Naive B cell (primary cell): Measurements from ENCODE around the gene TSNAXIP1. TPM values are rescaled to one million over a fixed set of nuclear protein-coding genes. Genes with fewer than 3 reads are reported as not detected.
"Not testable (repeated sequence)": the region's sequence is repeated elsewhere in the genome, so short reads cannot be mapped to it uniquely, and the experiment has no call there.

Experiments
- ATAC-seq, 2 donors: fragments of 150-1000 bp; cut with Tn5 transposase; 2 replicates each; pipeline ENCODE4 v1.10.0; 2021; ENCODE audit warnings: low read depth in 2 of 2, mild to moderate bottlenecking in 2 of 2, moderate library complexity in 2 of 2
- DNase-seq: peaks from one replicate; pipeline ENCODE4 v3.0.0; 2022
- H3K27ac Mint-ChIP-seq, 6 donors: one replicate each; pipeline ENCODE4 v1.8.0; 2020 to 2022; ENCODE audit warnings: mild to moderate bottlenecking in 6 of 6, mixed read lengths in 6 of 6, moderate library complexity in 5 of 6, inconsistent platforms in 2 of 6
- H3K27me3 Mint-ChIP-seq, 3 donors: one replicate each; pipeline ENCODE4 v1.8.0; 2021 to 2022; ENCODE audit warnings: mixed read lengths in 3 of 3, mild to moderate bottlenecking in 1 of 3
- H3K36me3 Mint-ChIP-seq, 2 donors: one replicate each; pipeline ENCODE4 v1.8.0; 2020 to 2022; ENCODE audit warnings: mixed read lengths in 2 of 2, inconsistent platforms in 1 of 2, mild to moderate bottlenecking in 1 of 2
- H3K4me1 Mint-ChIP-seq, 3 donors: one replicate each; pipeline ENCODE4 v1.8.0; 2020 to 2022; ENCODE audit warnings: mixed read lengths in 3 of 3, inconsistent platforms in 1 of 3, mild to moderate bottlenecking in 1 of 3, moderate library complexity in 1 of 3
- H3K4me3 Mint-ChIP-seq, 8 donors: one replicate each; pipeline ENCODE4 v1.8.0; 2020 to 2022; ENCODE audit warnings: mild to moderate bottlenecking in 8 of 8, mixed read lengths in 8 of 8, moderate library complexity in 8 of 8, inconsistent platforms in 2 of 8
- H3K9me3 Mint-ChIP-seq, 7 donors: one replicate each; pipeline ENCODE4 v1.8.0; 2020 to 2022; ENCODE audit warnings: mixed read lengths in 7 of 7, mild to moderate bottlenecking in 5 of 7, inconsistent platforms in 2 of 7, moderate library complexity in 1 of 7
- polyA plus RNA-seq, 6 donors: library from polyadenylated mRNA; unstranded; fragments of 300-500 nt; fragmentation: Illumina TruSeq; gene quantifications; one replicate each; pipeline ENCODE4 v1.2.3, GENCODE V29; 2021; ENCODE audit warnings: low read depth in 6 of 6

The TSNAXIP1 gene
- polyA plus RNA-seq, 6 donors from 2014 or later = not detected

DNA sequence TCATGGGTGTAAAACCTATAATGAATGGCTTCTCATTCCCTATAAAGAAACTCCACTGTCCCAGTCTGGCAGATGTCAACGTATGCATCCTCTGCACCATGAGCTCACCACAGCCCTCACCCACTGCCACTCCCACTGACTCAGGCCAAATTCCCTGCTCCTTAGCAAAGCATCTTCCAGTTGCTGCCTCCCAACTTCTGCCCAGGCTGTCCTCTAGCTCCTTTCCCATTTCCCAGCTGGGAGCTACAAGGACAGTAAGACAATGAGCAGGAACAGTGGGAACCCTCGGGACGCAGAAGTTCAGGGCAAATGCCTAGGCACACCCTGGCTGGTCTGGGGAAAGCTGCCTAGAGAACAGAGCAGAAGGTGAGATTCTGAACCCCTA, 26.3 kb downstream of the TSNAXIP1 start:
- Mint-ChIP-seq H3K4me3 (peak overlapping the region; percentile 93 to 98 (median 95)), H3K9me3 (no peaks in the 10 kb centered on the region), H3K27me3 (no peaks in the 10 kb centered on the region), H3K4me1 (peaks cover 13 to 24% (median 17%) of the 10 kb centered on the region in 3 donors), H3K36me3 (peaks cover 0 to 8% of the 10 kb centered on the region in 2 donors), H3K27ac (peak overlapping the region in 1 of 6 donors; percentile 75)
- DNase-seq (no peak), ATAC-seq (no peak)

DNA sequence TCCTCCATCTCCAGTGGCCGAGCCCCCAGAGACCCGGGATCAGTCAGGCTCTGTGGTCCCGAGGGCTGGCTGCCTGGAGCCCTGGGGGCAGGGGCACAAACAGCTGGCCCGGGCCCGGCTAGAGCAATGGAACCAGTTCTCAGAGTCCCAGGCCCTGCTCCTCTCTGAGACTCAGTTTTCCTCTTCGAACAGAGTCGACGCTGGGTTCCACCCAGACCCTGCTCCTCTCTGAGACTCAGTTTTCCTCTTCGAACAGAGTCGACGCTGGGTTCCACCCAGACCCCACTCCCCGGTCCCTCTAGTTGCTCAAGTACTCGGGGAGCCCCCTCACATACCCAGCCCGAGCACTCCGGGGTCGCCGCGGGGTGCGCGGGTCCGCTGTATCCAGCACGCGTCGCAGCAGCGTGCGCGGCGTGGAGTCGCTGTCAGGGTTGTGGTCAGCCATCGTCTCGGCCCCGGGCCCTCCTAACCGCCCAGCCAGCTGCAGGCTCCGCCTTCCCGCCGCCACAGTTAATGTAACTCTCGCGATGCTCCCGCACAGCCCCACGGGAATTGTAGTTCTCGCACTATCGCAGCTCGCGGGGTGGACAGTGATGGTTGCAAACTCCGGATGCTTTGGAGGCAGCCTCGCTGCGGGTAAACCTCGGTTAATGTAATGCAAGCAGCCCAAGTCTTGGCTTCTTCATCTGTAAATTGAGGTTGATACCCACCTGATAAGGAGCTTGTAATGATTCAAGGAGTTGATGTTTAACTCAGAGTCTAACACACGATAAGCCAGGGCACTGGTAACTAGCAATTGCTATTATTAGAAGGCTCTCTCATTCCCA, 26.9 kb downstream of the TSNAXIP1 start:
- Mint-ChIP-seq H3K36me3 (peaks cover 0 to 8% of the 10 kb centered on the region in 2 donors), H3K4me3 (peak overlapping the region; percentile 93 to 98 (median 95)), H3K9me3 (no peaks in the 10 kb centered on the region), H3K27me3 (no peaks in the 10 kb centered on the region), H3K27ac (peak overlapping the region in 4 of 6 donors; percentile 75 to 89 (median 82)), H3K4me1 (peaks cover 13 to 24% (median 17%) of the 10 kb centered on the region in 3 donors)
- peak; percentile 100 for ATAC-seq
- DNase-seq = peak; percentile 87

DNA sequence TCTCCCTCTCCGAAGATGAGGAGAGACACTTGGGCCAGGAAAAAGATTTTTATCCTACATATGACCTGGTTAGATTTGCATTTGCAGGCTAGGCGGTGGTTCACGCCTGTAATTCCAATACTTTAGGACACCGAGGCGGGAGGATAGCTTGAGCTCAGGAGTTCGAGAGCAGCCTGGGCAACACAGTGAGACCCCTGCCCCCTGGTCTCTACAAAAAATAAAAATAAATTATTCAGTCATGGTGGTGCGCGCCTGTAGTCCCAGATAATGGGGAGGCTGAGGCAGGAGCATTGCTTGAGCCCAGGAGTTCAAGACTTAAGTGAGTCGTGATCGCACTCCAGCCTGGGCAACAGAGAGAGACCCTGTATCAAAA, 27.5 kb downstream of the TSNAXIP1 start:
- ATAC-seq = no peak
- H3K9me3 Mint-ChIP-seq = no peaks in the 10 kb centered on the region
- H3K27me3 Mint-ChIP-seq = no peaks in the 10 kb centered on the region

DNA sequence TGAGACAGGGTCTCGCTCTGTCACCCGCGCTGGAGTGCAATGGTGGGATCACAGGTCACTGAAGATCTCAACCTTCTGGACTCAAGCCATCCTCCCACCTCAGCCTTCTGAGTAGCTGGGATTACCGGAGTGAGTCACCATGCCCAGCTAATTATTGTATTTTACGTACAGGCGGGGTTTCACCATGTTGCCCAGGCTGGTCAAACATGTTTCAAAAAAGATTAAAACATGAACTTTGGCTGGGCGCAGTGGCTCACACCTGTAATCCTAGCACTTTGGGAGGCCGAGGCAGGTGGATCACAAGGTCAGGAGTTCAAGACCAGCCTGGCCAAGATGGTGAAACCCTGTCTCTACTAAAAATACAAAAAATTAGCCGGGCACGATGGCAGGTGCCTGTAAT, 30.5 kb downstream of the TSNAXIP1 start:
- H3K27me3 Mint-ChIP-seq, DNase-seq, H3K36me3 Mint-ChIP-seq, H3K9me3 Mint-ChIP-seq, H3K27ac Mint-ChIP-seq, H3K4me3 Mint-ChIP-seq, ATAC-seq: not testable (repeated sequence)
- peaks cover 20 to 23% (median 21%) of the 10 kb centered on the region in 3 donors for H3K4me1 Mint-ChIP-seq

More for the DNA sequence above, 27.5 kb downstream of the TSNAXIP1 start:
- no peak for DNase-seq
- Mint-ChIP-seq H3K36me3 (peaks cover 0 to 8% of the 10 kb centered on the region in 2 donors), H3K4me3 (peak overlapping the region; percentile 93 to 98 (median 95)), H3K4me1 (peaks cover 13 to 24% (median 17%) of the 10 kb centered on the region in 3 donors), H3K27ac (peak overlapping the region in 1 of 6 donors; percentile 85)

GRCh38 chr16:67837811-67838210, 31.1 kb downstream of the TSNAXIP1 start:
- ATAC-seq (no peak), DNase-seq (no peak)
- H3K4me1 Mint-ChIP-seq = peaks cover 18 to 21% (median 18%) of the 10 kb centered on the region in 3 donors
- H3K27me3 Mint-ChIP-seq = no peaks in the 10 kb centered on the region
- H3K27ac Mint-ChIP-seq = no peak overlapping the region
- no peaks in the 10 kb centered on the region for H3K36me3 Mint-ChIP-seq
- no peaks in the 10 kb centered on the region for H3K9me3 Mint-ChIP-seq
- peak overlapping the region in 2 of 8 donors; percentile 45 to 67 for H3K4me3 Mint-ChIP-seq

GRCh38 chr16:67841198-67841815, 34.6 kb downstream of the TSNAXIP1 start:
- ATAC-seq = no peak
- H3K27me3 Mint-ChIP-seq = no peaks in the 10 kb centered on the region
- H3K4me1 Mint-ChIP-seq = peaks cover 35 to 41% (median 40%) of the 10 kb centered on the region in 3 donors
- H3K4me3 Mint-ChIP-seq = peak overlapping the region; percentile 47 to 98 (median 96)
- no peak for DNase-seq
- no peaks in the 10 kb centered on the region for H3K36me3 Mint-ChIP-seq
- H3K9me3 Mint-ChIP-seq = no peaks in the 10 kb centered on the region
- H3K27ac Mint-ChIP-seq = peak overlapping the region in 3 of 6 donors; percentile 89 to 98 (median 94)

DNA sequence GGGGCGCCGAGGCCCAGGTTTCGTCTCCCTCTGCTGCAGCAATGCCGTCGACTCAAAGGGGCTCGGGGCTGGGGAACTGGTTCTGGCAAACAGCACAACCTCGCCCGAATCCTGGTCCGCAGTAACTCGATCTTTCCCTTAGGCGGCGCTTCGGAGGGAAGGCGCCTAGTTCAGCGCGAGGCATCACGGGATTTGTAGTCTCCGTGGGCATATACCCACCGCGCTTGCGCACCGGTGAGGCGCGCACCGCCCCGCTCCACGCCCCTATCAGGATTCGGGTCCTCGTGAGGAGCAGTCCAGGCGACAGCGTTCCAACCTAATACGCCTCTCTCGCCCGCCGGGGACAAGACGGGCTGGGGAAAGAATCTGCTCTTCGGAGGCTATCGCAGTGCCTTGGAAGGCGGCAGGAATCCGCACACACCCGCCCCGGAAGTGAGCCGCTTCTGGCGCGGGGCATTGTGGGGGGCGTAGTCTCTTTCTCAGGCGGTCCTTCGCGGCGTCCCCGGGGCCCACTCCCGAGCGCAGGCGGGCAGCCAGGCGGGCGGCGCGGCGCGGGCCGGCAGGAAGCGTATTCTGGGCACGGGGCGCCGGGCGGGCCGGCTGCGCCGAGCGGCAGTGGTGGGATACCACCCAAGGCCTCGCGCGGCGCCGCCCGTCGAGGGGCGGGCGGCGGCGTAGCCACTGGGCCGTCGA, 35.3 kb downstream of the TSNAXIP1 start, which contains the start of gene THAP11:
Gene THAP11, plus strand, starts transcription at position 505 of the 693 bp plus-strand sequence. CDS start 235 bp downstream, outside the sequence.
- Mint-ChIP-seq H3K27ac (peak within 1 kb of the TSS; percentile 89 to 98 (median 94)), H3K9me3 (no peaks in the 10 kb centered on the region), H3K36me3 (no peaks in the 10 kb centered on the region), H3K4me3 (peak within 1 kb of the TSS; percentile 95 to 98 (median 97)), H3K4me1 (peaks cover 35 to 41% (median 40%) of the 10 kb centered on the region in 3 donors), H3K27me3 (no peaks in the 10 kb centered on the region)
- DNase-seq (peak; percentile 96), ATAC-seq (peak; percentile 53 to 58)

DNA sequence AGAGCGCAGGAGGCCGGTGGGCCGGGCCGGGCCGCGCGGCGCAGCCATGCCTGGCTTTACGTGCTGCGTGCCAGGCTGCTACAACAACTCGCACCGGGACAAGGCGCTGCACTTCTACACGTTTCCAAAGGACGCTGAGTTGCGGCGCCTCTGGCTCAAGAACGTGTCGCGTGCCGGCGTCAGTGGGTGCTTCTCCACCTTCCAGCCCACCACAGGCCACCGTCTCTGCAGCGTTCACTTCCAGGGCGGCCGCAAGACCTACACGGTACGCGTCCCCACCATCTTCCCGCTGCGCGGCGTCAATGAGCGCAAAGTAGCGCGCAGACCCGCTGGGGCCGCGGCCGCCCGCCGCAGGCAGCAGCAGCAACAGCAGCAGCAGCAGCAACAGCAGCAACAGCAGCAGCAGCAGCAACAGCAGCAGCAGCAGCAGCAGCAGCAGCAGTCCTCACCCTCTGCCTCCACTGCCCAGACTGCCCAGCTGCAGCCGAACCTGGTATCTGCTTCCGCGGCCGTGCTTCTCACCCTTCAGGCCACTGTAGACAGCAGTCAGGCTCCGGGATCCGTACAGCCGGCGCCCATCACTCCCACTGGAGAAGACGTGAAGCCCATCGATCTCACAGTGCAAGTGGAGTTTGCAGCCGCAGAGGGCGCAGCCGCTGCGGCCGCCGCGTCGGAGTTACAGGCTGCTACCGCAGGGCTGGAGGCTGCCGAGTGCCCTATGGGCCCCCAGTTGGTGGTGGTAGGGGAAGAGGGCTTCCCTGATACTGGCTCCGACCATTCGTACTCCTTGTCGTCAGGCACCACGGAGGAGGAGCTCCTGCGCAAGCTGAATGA, 36.0 kb downstream of the TSNAXIP1 start:
- H3K9me3 Mint-ChIP-seq = no peaks in the 10 kb centered on the region
- DNase-seq = peak; percentile 64
- peaks cover 38 to 45% (median 44%) of the 10 kb centered on the region in 3 donors for H3K4me1 Mint-ChIP-seq
- H3K4me3 Mint-ChIP-seq = peak overlapping the region; percentile 92 to 97 (median 96)
- no peaks in the 10 kb centered on the region for H3K27me3 Mint-ChIP-seq
- ATAC-seq = peak; percentile 17 to 20
- H3K27ac Mint-ChIP-seq = peak overlapping the region; percentile 70 to 94 (median 90)
- H3K36me3 Mint-ChIP-seq = no peaks in the 10 kb centered on the region

- Mint-ChIP-seq H3K4me1 (peaks cover 41 to 51% (median 45%) of the 10 kb centered on the region in 3 donors), H3K4me3 (peak overlapping the region; percentile 92 to 97 (median 96)), H3K9me3 (no peaks in the 10 kb centered on the region), H3K27me3 (no peaks in the 10 kb centered on the region), H3K27ac (peak overlapping the region; percentile 70 to 94 (median 90)), H3K36me3 (no peaks in the 10 kb centered on the region)
- ATAC-seq = no peak
- no peak for DNase-seq
These were observed 36.7 kb downstream of the TSNAXIP1 start for GRCh38 chr16:67843343-67843765.

DNA sequence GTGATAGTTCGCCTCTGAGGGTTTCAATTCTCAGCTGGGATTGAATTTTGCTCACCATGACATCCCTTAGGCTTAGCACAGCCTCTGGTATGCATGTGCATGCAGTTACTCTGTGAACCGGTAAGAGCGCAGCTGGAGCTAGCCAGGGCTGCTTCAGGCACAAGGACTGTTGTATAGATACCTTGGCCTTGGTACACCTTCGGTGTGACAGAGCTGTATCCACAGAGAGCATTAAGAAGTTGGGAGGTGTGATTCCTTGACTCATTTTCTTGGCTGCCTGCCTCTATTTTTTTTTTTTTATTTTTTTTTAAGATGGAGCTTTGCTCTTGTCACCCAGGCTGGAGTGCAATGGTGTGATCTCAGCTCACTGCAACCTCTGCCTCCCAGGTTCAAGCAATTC, 37.8 kb downstream of the TSNAXIP1 start:
- Mint-ChIP-seq H3K27ac (no peak overlapping the region), H3K36me3 (no peaks in the 10 kb centered on the region), H3K27me3 (no peaks in the 10 kb centered on the region), H3K9me3 (no peaks in the 10 kb centered on the region), H3K4me3 (peak overlapping the region in 6 of 8 donors; percentile 69 to 96 (median 94)), H3K4me1 (peaks cover 41 to 57% (median 45%) of the 10 kb centered on the region in 3 donors)
- ATAC-seq = no peak
- no peak for DNase-seq

- peak overlapping the region in 5 of 6 donors; percentile 71 to 96 (median 94) for H3K27ac Mint-ChIP-seq
- DNase-seq (no peak), ATAC-seq (no peak)
- H3K9me3 Mint-ChIP-seq = no peaks in the 10 kb centered on the region
- H3K4me3 Mint-ChIP-seq = peak overlapping the region; percentile 88 to 96 (median 92)
- no peaks in the 10 kb centered on the region for H3K36me3 Mint-ChIP-seq
- peaks cover 44 to 66% (median 45%) of the 10 kb centered on the region in 3 donors for H3K4me1 Mint-ChIP-seq
- H3K27me3 Mint-ChIP-seq = no peaks in the 10 kb centered on the region
These were observed 38.8 kb downstream of the TSNAXIP1 start for GRCh38 chr16:67845291-67846062.

DNA sequence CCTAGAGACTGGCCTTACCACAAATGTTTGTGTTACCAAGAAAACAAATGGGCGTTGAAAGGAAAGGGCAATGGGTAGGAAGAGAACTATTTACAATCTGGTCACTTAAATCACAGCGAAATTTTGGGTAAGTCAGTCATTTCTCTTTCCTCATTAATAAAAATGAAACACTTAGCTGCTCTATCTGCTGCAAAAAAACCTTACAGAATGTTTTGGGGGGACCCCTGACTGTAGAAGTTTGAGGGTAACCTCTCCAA, 39.3 kb downstream of the TSNAXIP1 start:
- ATAC-seq (no peak), DNase-seq (no peak)
- no peaks in the 10 kb centered on the region for H3K27me3 Mint-ChIP-seq
- H3K27ac Mint-ChIP-seq = peak overlapping the region in 5 of 6 donors; percentile 71 to 96 (median 94)
- peak overlapping the region; percentile 88 to 96 (median 92) for H3K4me3 Mint-ChIP-seq
- H3K9me3 Mint-ChIP-seq = no peaks in the 10 kb centered on the region
- no peaks in the 10 kb centered on the region for H3K36me3 Mint-ChIP-seq
- peaks cover 44 to 66% (median 45%) of the 10 kb centered on the region in 3 donors for H3K4me1 Mint-ChIP-seq
